ENCODE measurements around the gene ZNF10. TPM values are rescaled to one million over a fixed set of nuclear protein-coding genes. Genes with fewer than 3 reads are reported as not detected.

ZNF10 gene
- total RNA-seq: 36.0 TPM

GRCh38 chr12:133130038-133130807 is at the start of gene ZNF10, which contains the start of gene ZNF891:
ZNF10 (plus strand) TSS chr12:133130627; CDS start chr12:133144493, 13,866 bp downstream.
ZNF891 (minus strand) TSS chr12:133130274; CDS start chr12:133121918, 8,356 bp downstream.

GRCh38 chr12:133181238-133181959 is 51.0 kb downstream of the ZNF10 start, which contains the start of gene ZNF268:
ZNF268 (plus strand) TSS chr12:133181495; CDS start chr12:133181998, 503 bp downstream.

Other genes starting within 250 kb of the ZNF10 start
- gene CHFR, start 243.0 kb upstream of the ZNF10 start, total RNA-seq: 40.6 TPM
- gene ZNF605, start 174.3 kb upstream of the ZNF10 start, total RNA-seq: 22.4 TPM
- gene ZNF26, start 144.3 kb upstream of the ZNF10 start, total RNA-seq: 17.8 TPM
- gene ZNF84, start 93.1 kb upstream of the ZNF10 start, total RNA-seq: 97.1 TPM
- 36.4 TPM for gene ZNF140, start 49.7 kb upstream of the ZNF10 start, total RNA-seq
- 9.5 TPM for gene ZNF891, start 353 bp upstream of the ZNF10 start, total RNA-seq
- gene ZNF268, start 50.9 kb downstream of the ZNF10 start, total RNA-seq: 27.0 TPM
- not detected for gene ANHX, start 105.2 kb downstream of the ZNF10 start, total RNA-seq

All from diencephalon (tissue), 1 donor.